Retina (tissue), 1 donor: ENCODE data around the gene RBM26.
"Not testable (repeated sequence)": the region's sequence is repeated elsewhere in the genome, so short reads cannot be mapped to it uniquely, and the experiment has no call there.

Source experiments
- DNase-seq: peaks from one replicate; pipeline ENCODE4 v3.0.0-alpha.2; 2016

The RBM26 gene

DNA sequence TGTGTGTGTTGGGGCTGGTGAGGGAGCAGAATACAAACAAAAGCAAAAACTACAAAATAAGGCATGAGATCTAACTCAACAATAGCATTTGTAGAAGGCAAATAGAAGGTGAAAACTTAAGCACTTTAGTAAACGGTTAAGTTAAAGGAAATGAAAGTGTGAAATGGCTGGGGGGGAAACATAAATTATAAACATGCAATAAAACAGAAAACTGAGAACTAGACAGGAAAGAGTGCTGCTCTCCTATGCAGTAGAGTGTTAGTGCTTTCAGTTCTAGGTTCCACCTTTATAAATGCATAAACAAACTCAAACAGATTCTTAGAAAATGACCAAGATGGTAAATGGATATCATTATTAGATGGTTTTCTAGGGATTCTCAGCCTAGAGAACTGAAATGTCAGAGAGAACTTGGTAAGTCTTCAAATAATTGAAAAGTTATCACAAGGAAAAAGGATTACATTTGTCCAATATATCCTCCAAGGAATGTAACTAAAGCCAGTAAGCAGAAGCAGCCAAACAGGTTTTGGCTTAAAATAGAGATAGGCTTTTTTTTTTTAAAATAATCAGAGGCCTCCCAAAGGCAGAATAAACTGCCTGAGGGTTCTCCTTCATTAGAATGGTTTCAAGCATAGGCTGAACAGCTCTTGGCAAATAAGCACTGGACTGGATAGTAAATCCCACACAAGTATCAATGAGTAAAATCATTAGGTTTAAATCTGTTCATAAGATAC is 23.3 kb downstream of the RBM26 start:
- DNase-seq, result no peak

DNA sequence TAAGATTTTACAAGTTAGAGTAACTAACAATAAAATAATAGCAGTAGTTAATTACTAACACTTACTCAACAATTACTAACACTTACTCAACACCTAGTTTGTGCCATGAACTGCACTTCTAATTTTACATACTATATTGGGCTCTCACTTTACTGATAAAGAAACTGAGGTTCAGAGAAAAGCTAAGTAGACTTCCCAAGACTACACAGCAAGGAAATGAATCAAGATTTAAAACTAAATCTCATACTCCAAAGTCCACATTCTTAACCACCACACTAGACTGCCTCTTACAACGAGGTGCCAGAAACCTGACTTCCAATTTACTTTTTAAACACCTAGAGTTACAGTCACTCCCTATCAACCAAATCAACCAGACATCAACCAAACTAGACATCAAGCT is 25.1 kb downstream of the RBM26 start:
- no peak for DNase-seq

DNA sequence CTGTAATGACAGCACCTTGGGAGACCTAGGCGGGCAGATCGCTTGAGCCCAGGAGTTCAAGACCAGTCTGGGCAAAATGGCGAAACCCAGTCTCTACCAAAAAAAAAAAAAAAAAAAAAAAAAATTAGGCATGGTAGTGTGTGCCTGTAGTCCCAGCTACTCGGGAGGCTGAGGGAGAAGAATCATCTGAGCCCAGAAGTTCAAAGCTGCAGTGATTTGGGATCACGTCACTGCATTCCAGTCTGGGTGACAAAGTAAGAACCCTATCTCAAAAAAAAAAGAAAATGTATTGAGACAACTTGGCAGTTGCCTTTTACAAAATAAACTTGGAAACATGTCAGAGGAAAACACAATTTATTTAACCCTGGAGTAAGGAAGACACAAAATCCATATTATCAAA is 26.8 kb downstream of the RBM26 start:
- DNase-seq, result no peak

DNA sequence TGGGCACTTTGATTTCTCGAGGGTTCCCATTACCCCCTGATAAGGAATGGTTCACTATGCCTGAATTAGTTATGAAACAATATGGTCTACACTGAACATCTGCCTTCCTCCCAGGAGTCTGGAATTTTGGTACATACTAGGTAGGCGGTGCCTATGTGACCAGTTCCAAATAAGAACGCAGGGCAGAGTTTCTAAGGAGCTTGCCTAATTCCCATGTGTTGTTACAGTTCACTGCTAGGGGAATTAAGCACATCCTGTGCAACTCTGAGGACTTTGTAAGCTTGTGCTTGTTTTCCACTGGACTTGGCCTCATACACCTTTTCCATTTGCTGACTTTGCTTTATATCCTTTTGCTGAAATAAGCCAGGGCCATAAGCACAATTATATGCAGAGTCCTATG is 29.2 kb downstream of the RBM26 start:
- no peak for DNase-seq

DNA sequence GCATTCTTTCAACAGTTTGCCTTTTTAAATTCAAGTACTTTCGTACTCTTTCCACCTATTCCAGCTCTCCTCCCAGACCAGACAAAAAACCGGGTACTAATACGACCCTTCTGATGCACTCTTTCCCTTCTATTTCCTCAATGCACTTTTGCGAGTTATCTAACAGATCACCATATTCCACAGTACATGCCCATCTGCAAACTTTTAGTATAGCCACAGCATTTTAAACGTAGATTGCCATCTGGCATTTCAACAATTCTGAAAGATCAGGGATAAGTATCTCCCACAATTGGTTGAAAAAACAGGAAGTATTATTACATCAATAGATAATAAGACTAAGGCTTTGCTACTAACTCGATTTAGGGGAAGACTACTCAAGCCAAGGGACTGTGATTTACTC is 31.5 kb downstream of the RBM26 start:
- DNase-seq, result no peak

DNA sequence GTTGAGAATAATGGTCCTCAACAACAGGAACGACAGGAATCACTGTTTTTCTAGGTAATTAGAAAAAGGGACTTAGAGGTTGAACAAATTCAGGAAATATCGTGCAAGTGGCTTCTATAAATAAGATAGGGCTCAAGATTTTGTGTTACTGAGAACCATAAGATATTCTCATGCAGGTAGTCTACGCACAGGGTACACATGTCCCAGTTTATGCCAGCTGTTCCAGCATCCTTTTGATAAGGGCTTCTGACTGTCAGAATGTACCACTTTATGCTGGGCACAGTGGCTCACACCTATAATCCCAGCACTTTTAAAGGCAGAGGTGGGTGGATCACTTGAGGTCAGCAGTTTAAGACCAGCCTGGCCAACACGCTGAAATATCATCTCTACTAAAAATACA is 32.1 kb downstream of the RBM26 start:
- no peak for DNase-seq

DNA sequence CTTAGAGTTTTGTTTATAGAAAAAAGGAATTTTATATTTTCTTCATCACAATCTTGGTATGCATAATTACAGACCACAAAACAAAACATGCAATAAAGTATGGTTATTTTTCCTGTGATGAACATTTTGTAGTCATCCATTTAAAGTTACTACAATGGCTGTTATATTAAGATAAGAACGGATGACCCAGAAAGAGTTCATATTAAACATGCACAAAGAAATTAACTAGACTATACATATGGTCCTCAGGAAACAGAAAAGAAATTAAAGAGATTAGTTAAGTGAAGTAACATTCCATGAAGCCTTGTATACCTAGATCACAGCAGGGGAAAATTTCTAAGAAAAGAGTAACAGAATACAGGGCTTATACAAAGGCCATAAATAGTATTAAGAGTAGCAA is 36.8 kb downstream of the RBM26 start:
- DNase-seq, result no peak

DNA sequence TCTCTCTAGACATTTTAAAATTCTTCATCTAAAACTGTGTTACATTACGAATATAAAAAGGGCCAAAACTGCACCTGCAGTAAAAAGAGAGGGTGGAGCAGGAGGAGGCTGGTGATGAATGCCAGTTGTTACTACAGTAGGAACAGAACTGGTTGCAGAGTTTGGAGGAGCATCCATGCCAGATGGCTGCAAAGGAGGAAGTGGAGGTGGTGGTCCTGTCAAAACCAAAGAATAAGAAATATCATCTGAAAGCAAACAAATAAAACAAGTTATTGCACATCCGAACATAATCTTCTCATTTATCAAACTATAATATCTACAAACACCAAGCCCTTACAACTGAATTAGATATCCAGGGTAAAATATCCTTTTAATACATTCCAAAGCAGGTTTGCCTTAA is 40.1 kb downstream of the RBM26 start:
- DNase-seq, result no peak

DNA sequence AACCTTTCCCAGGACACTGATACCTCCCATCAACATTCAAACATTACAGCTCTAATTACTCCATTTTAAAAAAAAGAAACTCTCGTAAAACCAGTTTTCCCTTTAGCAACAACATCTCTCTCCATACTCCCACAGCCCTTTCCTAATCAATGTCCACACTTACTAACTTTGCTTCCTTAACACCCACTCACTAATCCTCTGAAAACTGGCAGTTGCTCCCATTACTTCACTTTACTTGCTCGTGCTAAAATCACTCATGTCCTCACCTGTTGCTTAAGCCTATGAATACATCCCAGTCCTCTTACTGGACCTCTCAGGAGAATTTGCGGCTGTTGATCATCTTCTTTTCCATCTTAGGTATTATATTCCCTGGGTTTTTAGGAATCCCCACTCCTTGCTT is 44.8 kb downstream of the RBM26 start:
- DNase-seq, result no peak

DNA sequence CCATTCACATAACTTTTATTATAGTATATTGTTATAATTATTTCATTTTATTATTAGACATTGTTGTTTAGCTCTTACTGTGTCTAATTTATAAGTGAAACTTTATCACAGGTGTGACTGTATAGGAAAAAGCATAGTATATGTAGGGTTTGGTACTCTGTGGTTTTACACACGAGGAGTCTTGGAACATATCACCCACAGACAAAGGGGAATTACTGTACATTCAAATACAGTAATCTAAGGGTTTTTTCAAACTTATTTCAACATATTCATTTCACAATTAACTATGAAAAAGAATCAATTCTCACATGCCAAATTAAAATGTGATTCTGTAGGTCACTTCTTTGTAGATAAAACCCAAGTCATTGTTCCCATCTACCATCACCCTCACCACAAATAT is 46.0 kb downstream of the RBM26 start:
- DNase-seq, result no peak

DNA sequence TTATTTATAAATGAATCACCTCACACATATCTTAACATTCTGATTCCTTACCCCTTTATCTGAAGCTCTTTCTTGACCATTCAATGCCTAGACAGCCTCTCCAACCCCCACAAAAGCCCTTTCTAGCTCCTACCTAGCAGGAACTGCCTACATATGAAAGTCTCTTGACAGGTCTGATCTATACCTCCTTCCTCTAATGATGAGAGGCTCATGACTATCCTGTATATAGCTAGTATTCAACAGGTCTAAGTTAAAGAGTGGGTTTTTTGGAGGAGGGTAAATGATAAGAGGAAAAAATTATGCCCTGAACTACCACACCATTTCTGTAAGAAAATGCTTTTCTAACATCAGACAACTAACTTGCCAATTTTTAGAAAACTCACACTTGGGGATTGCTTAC is 47.0 kb downstream of the RBM26 start:
- DNase-seq, result no peak

DNA sequence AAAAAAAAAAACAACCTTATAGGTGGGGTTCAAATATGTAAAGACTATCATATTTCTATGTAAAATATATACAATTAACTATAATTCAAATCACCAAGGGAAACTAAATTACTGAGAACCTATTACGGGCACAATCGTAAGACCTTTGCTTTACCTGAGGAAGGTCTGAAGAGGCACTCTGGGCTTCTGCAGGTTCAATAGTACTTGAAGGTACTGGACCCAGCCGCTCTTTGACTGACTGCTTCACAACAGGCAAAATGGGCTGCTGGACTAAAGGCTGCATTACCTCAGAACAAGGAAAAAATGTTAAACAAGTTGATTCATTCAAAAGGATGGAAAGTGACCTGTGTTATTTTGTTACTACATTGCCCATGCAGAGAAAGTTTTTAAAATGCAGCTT is 51.8 kb downstream of the RBM26 start:
- no peak for DNase-seq

DNA sequence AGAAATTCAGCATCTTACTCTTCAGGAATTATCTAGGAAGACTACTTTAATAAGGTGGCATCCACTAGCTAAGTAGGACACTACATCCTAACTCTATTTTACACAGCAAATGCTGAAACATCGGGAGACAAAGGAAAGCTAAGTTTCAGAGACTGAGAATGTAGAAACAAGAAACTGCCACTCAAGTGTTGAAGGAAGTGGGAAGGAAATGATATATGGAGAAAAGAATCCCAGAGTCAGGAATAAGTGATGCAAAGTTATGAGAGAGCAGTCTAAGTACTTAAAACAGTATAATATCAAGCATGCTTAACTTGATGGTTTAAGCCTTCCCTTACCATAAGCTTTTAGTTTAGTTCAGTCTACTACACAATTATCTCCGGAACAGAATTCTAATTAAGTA is 52.4 kb downstream of the RBM26 start:
- no peak for DNase-seq

DNA sequence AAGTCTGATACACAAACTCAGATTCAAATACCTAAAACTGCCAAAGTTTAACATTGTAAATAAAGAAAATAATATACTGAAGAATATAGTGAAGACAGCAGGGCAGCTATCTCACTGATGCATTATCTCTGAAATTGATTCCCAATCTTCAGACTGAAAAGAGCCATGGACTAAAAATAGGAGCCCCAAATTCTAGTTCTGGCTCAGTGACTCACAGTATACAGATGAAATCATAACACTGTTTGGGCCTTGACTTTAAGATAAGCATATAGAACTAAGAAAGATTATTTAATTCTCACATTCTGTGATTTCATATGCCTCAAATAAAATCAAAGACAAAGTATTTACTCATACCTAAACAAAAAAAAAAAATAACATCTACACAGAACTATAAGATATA is 53.9 kb downstream of the RBM26 start:
- DNase-seq, result no peak

DNA sequence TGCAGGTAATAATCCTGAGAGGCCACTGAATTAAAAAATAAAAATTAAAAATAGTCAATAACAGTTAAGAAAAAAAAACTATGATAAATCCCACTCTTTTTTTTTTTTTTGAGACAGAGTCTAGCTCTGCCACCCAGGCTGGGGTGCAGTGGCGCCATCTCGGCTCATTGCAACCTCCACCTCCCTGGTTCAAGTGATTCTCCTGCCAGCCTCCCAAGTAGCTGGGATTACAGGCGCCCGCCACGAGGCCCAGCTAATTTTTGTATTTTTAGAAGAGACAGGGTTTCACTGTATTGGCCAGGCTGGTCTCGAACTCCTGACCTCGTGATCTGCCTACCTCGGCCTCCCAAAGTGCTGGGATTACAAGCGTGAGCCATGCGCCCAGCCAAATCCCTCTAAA is 56.4 kb downstream of the RBM26 start:
- not testable (repeated sequence) for DNase-seq

DNA sequence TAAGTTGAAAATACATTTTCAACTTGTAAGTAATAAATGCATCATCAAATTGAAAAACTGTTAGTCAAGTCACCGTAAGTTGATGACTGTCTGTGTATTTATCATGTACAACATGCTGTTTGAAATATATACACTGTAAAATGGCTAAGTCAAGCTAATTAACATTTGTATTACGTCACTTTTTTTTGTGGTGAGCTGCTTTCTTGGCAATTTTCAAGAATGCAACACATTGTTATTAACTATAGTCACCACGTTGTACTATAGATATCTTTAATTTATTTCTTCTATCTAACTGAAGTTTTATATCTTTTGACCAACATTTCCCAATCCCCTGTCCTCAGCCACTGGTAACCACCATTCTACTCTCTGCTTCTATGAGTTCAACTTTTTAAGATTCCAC is 57.0 kb downstream of the RBM26 start:
- DNase-seq, result no peak

DNA sequence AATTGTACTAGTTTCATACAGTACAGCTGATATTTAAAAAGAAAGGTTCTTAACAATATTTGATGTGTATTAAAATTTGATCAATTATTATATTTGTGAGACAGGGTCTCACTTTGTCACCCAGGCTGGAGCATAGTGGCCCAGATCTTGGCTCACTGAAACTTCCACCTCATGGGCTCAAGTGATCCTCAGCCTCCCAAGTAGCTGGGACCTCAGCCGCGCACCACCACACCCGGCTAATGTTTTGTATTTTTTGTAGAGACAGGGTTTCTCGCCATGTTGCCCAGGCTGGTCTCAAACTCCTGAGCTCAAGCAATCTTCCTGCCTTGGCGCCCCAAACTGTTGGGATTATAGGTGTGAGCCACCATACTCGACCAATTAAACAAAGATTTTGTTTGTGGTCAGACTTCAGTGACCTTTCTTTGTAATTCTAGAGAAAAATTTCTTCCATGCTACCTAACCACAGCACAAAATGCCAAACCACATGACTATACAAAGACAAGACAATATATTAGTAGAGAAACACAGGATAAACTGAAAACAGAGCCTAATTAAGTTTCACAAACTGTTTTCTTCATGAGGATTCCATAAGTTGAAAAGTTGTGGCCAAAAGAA is 59.6 kb downstream of the RBM26 start:
- DNase-seq, result no peak

DNA sequence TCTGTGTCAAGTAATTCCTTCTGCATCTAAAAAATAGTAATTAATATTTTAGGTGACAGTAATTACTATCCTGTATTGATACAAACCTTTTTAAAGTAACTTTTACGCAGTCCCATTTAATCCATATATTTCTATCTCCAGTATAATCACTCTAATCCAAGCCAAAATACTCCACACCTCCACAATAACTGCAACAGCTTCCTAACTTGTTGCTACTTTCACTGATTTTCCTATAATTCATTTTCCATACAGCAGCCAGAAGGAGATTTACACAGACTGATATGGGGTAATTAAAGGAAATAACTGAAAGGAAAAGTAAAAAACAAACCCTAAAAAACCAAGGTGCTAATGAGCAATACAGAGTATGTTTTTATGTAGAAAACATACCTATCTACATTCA is 64.9 kb downstream of the RBM26 start:
- DNase-seq, result no peak

DNA sequence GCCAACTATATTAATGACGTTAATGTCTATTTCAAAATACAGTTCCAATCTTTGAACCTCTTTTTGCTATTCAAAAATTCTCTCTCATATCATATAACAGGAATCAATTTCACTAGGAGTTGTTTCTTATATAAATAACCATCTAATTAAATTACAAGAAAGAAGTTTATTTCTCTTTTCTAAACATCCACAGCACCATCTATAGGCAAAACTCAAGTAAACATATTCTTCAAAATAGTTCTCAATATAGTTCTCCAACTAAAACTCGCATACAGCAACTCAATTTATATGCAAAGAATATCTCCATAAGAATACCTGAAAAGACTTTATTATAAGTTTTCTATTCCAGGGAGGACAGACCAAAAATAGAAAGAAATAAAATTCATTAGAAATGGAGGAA is 65.6 kb downstream of the RBM26 start:
- no peak for DNase-seq

DNA sequence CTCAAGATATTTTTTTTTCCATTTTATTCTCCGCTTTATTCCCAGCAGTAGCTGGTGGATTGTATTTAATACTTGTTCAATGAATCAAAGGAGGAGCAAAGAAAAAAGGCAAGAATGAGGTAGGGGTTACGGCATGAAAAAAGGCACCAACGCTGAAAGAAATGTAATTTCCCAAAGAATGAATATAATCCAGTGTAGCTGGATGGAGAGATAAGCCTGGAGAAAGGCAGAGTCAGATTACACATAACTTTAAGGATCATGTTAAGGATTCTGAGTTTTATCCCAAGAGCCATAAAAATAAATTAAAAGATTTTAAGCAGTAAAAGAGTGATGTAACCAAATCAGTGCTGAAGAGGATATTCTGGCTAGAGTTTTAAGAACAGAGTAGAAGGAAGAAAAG is 67.7 kb downstream of the RBM26 start:
- DNase-seq, result no peak

DNA sequence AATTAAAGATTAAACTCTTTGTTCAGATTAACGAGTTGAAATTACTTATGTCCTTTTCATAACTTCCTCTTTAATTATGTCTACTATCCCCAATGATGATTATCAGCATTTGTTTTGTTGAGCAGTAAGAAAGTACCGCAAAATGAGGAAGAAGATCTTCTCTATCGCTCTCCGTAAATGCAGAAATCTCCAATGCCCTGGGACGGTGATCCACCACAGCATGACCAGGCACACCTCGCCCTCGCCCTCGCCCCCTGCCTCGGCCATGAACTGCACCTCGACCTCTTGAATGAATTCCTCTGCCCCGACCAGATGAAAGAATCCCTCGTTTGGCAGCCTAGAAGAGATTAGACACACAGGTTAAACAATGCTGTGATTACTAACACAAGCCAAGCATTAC is 69.1 kb downstream of the RBM26 start:
- no peak for DNase-seq

DNA sequence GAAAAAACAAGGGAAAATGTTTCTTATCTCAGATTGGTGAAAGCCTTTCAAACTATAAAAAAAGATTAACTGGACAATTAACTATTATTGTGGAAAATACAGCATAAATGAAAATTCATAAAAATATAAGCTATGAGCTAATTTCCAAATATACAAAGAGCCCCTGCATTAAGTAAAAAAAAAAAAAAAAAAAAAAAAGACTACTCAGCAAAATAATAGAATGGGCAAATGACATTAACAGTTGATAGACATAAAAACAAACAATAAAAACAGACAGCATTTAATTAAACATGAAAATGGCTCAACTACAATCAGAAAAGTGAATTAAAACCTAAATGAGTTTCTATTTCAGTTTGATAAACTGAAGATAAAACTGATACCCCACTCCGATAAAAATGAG is 77.5 kb downstream of the RBM26 start:
- no peak for DNase-seq

DNA sequence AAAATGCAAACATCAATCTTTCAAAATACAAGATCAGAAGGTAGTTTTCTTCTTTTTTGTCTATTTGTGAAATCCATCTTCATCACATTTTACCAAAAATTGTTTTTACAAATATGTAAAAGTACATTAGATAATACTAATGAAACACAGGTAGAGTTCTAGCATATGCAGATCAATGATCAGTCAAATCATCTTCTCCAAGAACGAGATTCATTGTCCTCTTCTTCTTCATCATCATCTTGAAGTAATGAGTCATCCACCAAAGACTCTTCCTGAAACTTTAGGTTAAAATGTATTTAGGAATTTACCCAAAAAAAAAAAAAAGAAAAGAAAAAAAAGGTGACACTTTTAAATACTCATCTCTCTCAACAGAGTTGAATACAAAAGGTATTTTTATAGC is 85.6 kb downstream of the RBM26 start:
- no peak for DNase-seq

DNA sequence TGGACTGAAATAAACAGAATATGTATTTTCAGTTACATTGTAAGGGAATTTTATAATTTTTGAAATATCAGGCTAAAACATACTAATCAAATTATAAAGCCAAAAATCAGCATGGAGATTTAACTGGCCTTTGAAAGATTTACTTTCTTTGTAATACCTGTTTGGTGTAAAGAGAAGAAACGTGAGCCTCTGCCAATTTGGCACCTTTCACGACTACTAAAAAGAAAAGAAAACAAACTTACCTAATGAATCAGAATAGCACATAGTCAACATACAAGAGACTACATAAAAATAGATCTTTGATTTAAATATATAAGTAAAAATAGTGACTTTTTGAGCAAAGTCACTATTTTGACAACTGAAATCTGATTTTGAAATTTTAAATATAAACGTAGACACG is 87.4 kb downstream of the RBM26 start:
- DNase-seq, result no peak

DNA sequence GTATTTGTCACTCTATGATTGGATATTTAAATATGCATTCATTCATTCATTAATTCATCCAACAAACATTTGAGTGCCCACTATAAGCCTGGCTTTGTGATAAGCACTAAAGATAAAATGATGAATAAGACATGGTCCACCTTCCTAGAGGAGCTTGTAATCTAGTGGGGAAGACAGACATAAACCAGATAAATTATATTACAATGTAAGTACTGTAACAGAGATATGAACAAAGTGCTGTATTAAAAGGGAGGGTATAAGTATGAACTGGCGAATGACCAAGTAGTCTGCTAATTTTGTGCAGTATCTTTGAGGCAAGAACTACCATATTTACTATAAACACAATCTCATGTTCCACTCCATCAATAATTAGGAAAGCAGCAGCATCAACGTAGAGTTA is 88.2 kb downstream of the RBM26 start:
- DNase-seq, result no peak
